CD4-positive, CD25-positive, alpha-beta regulatory T cell (primary cell): ENCODE results near the gene PRKAA1. TPM values are rescaled to one million over a fixed set of nuclear protein-coding genes. Genes with fewer than 3 reads are reported as not detected.
"Not testable (repeated sequence)": the region's sequence is repeated elsewhere in the genome, so short reads cannot be mapped to it uniquely, and the experiment has no call there.

Experiments
- ATAC-seq, 2 donors: fragments of 150-1000 bp; cut with Tn5 transposase; one replicate each; pipeline ENCODE4 v1.10.0; 2021; ENCODE audit warnings: low read depth in 2 of 2, moderate number of reproducible peaks in 2 of 2, moderate library complexity in 1 of 2
- DNase-seq, 3 donors: peaks; one replicate each; pipeline versions ENCODE4 v3.0.0 to v3.0.0-alpha.2; 2012 to 2022; ENCODE audit warnings: mixed read lengths in 1 of 3
- H3K27ac ChIP-seq: one replicate; pipeline ENCODE4 v1.7.0; 2013; ENCODE audit warnings: mild to moderate bottlenecking, low read length; ENCODE audit not compliant: insufficient read depth, poor library complexity, severe bottlenecking
- H3K27me3 ChIP-seq: one replicate; pipeline ENCODE4 v1.7.0; 2013; ENCODE audit warnings: low read length; ENCODE audit not compliant: control insufficient read depth, insufficient read depth
- H3K36me3 ChIP-seq: one replicate; pipeline ENCODE4 v1.7.0; 2013; ENCODE audit warnings: mild to moderate bottlenecking, low read length, moderate library complexity; ENCODE audit not compliant: control insufficient read depth, insufficient read depth
- H3K4me1 ChIP-seq: 2 replicates; pipeline ENCODE4 v1.7.0; 2013; ENCODE audit warnings: mild to moderate bottlenecking, low read length; ENCODE audit not compliant: insufficient read depth, control insufficient read depth, poor library complexity, severe bottlenecking
- H3K4me3 ChIP-seq: one replicate; pipeline ENCODE4 v1.7.0; 2013; ENCODE audit warnings: low read depth, mild to moderate bottlenecking, low read length, moderate library complexity
- H3K9me3 ChIP-seq, 2 experiments: 1 replicate in 1 of 2; 2 replicates in 1 of 2; pipeline ENCODE4 v1.7.0; 2013; ENCODE audit warnings: low read length in 2 of 2, mild to moderate bottlenecking in 1 of 2, moderate library complexity in 1 of 2; ENCODE audit not compliant: control insufficient read depth in 2 of 2
- H3K27ac Mint-ChIP-seq, 3 donors: one replicate each; pipeline ENCODE4 v1.8.0; 2020 to 2022; ENCODE audit warnings: mild to moderate bottlenecking in 3 of 3, mixed read lengths in 3 of 3, moderate library complexity in 2 of 3
- H3K27me3 Mint-ChIP-seq: one replicate; pipeline ENCODE4 v1.8.0; 2022; ENCODE audit warnings: mild to moderate bottlenecking, mixed read lengths
- H3K36me3 Mint-ChIP-seq: one replicate; pipeline ENCODE4 v1.8.0; 2020; ENCODE audit warnings: mixed read lengths
- H3K4me1 Mint-ChIP-seq, 4 donors: one replicate each; pipeline ENCODE4 v1.8.0; 2020 to 2022; ENCODE audit warnings: mixed read lengths in 4 of 4, mild to moderate bottlenecking in 1 of 4
- H3K4me3 Mint-ChIP-seq, 4 donors: one replicate each; pipeline ENCODE4 v1.8.0; 2020 to 2022; ENCODE audit warnings: mild to moderate bottlenecking in 4 of 4, mixed read lengths in 4 of 4, moderate library complexity in 3 of 4
- H3K9me3 Mint-ChIP-seq, 7 donors: one replicate each; pipeline ENCODE4 v1.8.0; 2020 to 2022; ENCODE audit warnings: mixed read lengths in 7 of 7, mild to moderate bottlenecking in 3 of 7, moderate library complexity in 2 of 7
- polyA plus RNA-seq, 4 donors: library from polyadenylated mRNA; unstranded; fragments of 300-500 nt; fragmentation: Illumina TruSeq; gene quantifications; one replicate each; pipeline ENCODE4 v1.2.3, GENCODE V29; 2021
- total RNA-seq: library from RNA; stranded (reverse); gene quantifications from one replicate; pipeline ENCODE4 v1.2.3, GENCODE V29; 2022

PRKAA1 gene
- total and polyA plus RNA-seq, 5 donors from 2014 or later, result 34.1 to 102 (median 44.1) TPM

GRCh38 chr5:40714001-40714400, 84.2 kb downstream of the PRKAA1 start:
- no peak for ATAC-seq
- no peaks in the 10 kb centered on the region for H3K4me1 ChIP-seq
- no peak overlapping the region for H3K4me3 ChIP-seq
- H3K4me3 Mint-ChIP-seq, result no peak overlapping the region
- no peak for DNase-seq
- peaks cover 31% of the 10 kb centered on the region for H3K36me3 Mint-ChIP-seq
- H3K9me3 Mint-ChIP-seq, result peaks cover 0 to 5% (median 0%) of the 10 kb centered on the region in 7 donors
- no peak overlapping the region for H3K27ac ChIP-seq
- no peak overlapping the region for H3K27ac Mint-ChIP-seq
- H3K9me3 ChIP-seq, result no peaks in the 10 kb centered on the region
- no peaks in the 10 kb centered on the region for H3K27me3 ChIP-seq
- no peaks in the 10 kb centered on the region for H3K27me3 Mint-ChIP-seq
- peaks cover 0 to 18% (median 11%) of the 10 kb centered on the region in 4 donors for H3K4me1 Mint-ChIP-seq
- H3K36me3 ChIP-seq, result peaks cover 1% of the 10 kb centered on the region

DNA sequence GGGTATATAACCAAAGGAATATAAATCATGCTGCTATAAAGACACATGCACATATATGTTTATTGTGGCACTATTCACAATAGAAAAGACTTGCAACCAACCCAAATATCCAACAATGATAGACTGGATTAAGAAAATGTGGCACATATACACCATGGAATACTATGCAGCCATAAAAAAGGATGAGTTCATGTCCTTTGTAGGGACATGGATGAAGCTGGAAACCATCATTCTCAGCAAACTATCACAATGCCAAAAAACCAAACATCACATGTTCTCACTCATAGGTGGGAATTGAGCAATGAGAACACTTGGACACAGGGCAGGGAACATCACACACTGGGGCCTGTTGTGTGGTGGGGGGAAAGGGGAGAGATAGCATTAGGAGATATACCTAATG, 87.6 kb downstream of the PRKAA1 start:
- not testable (repeated sequence) for H3K4me3 Mint-ChIP-seq, DNase-seq, H3K36me3 ChIP-seq, ATAC-seq, H3K27ac Mint-ChIP-seq, H3K4me1 ChIP-seq, H3K27me3 ChIP-seq, H3K9me3 ChIP-seq, H3K27ac ChIP-seq, H3K4me1 Mint-ChIP-seq, H3K27me3 Mint-ChIP-seq, H3K4me3 ChIP-seq
- Mint-ChIP-seq H3K9me3 (peaks cover 0 to 14% (median 2%) of the 10 kb centered on the region in 7 donors), H3K36me3 (peaks cover 43% of the 10 kb centered on the region)

Other genes starting within 250 kb of the PRKAA1 start
- 343 TPM for gene PTGER4, start 118.5 kb downstream of the PRKAA1 start, total RNA-seq
- gene PTGER4, start 118.5 kb downstream of the PRKAA1 start, polyA plus RNA-seq, result 10 to 100 TPM; 17.2 to 37.6 (median 24.3) TPM
- 12.0 TPM for gene TTC33, start 42.4 kb downstream of the PRKAA1 start, total RNA-seq
- 10 to 100 TPM; 14.3 to 19.6 (median 16.9) TPM for gene TTC33, start 42.4 kb downstream of the PRKAA1 start, polyA plus RNA-seq
- 1,729 TPM for gene RPL37, start 36.8 kb upstream of the PRKAA1 start, total RNA-seq
- 1,000 to 10,000 TPM; 1,921 to 2,513 (median 2,239) TPM for gene RPL37, start 36.8 kb upstream of the PRKAA1 start, polyA plus RNA-seq
- gene CARD6, start 43.0 kb upstream of the PRKAA1 start, total RNA-seq, result 2.8 TPM
- gene CARD6, start 43.0 kb upstream of the PRKAA1 start, polyA plus RNA-seq, result 1 to 10 TPM; 3.7 to 5.8 (median 5.1) TPM
- not detected for gene C7, start 111.1 kb upstream of the PRKAA1 start, total RNA-seq
- gene C7, start 111.1 kb upstream of the PRKAA1 start, polyA plus RNA-seq, result not detected